ENCODE measurements around the gene PKHD1. TPM values are rescaled to one million over a fixed set of nuclear protein-coding genes. Genes with fewer than 3 reads are reported as not detected.

PKHD1 gene
- total RNA-seq, 1 experiment from 2014 or later, result 0.43 TPM

- H3K36me3 ChIP-seq (ENCODE audit: insufficient read depth, low read length, poor library complexity, severe bottlenecking), result no peaks in the 10 kb centered on the region
- no TSS peak for BruUV-seq (replicated peaks)
- CTCF ChIA-PET, result no interaction called here
- H3K27ac ChIP-seq (ENCODE audit: low read depth, low read length, poor library complexity, severe bottlenecking), result no peak overlapping the region
- H3K4me3 ChIP-seq (ENCODE audit: low read depth, low read length, poor library complexity, severe bottlenecking), result no peak overlapping the region
- no peaks in the 10 kb centered on the region for H3K4me1 ChIP-seq (ENCODE audit: insufficient read depth, low read length, poor library complexity, severe bottlenecking)
- TF ChIP-seq, protein P1, sequence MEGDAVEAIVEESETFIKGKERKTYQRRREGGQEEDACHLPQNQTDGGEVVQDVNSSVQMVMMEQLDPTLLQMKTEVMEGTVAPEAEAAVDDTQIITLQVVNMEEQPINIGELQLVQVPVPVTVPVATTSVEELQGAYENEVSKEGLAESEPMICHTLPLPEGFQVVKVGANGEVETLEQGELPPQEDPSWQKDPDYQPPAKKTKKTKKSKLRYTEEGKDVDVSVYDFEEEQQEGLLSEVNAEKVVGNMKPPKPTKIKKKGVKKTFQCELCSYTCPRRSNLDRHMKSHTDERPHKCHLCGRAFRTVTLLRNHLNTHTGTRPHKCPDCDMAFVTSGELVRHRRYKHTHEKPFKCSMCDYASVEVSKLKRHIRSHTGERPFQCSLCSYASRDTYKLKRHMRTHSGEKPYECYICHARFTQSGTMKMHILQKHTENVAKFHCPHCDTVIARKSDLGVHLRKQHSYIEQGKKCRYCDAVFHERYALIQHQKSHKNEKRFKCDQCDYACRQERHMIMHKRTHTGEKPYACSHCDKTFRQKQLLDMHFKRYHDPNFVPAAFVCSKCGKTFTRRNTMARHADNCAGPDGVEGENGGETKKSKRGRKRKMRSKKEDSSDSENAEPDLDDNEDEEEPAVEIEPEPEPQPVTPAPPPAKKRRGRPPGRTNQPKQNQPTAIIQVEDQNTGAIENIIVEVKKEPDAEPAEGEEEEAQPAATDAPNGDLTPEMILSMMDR (conservative IDR thresholded peaks at IDR 0.05; ENCODE audit: low read depth, low read length), result no peak
- TF ChIP-seq EZH2 (IDR thresholded peaks at IDR 0.05; ENCODE audit: borderline replicate concordance, low read depth, low read length, poor library complexity, severe bottlenecking), result no peak
- H3K9me3 ChIP-seq (ENCODE audit: low read depth, low read length, poor library complexity, severe bottlenecking), result no peaks in the 10 kb centered on the region
- intact Hi-C loops (cut with micrococcal nuclease; ENCODE audit: unreplicated experiment), result loop anchor here (5.0 kb wide), 1 partner anchor 50 kb away; no protein-coding TSS in a partner anchor
- no peak for DNase-seq (ENCODE audit: low spot score)
- POLR2A ChIA-PET (ENCODE audit: low non-redundant PET), result no interaction called here
- no peaks in the 10 kb centered on the region for H3K27me3 ChIP-seq (replicated peaks; ENCODE audit: insufficient read depth, low read depth, low read length, poor library complexity)
These were observed 70.3 kb downstream of the PKHD1 start for GRCh38 chr6:52016915-52017748.

- H3K4me1 ChIP-seq (ENCODE audit: insufficient read depth, low read length, poor library complexity, severe bottlenecking), result no peaks in the 10 kb centered on the region
- no peak overlapping the region for H3K27ac ChIP-seq (ENCODE audit: low read depth, low read length, poor library complexity, severe bottlenecking)
- POLR2A ChIA-PET (ENCODE audit: low non-redundant PET), result no interaction called here
These were observed 71.5 kb downstream of the PKHD1 start for GRCh38 chr6:52015953-52016352.

GRCh38 chr6:52014391-52014790 is 73.0 kb downstream of the PKHD1 start:
- intact Hi-C loops (cut with micrococcal nuclease; ENCODE audit: unreplicated experiment), result no loop called here
- Histone ChIP-seq H3K4me1 (ENCODE audit: insufficient read depth, low read length, poor library complexity, severe bottlenecking) (peaks cover 4% of the 10 kb centered on the region), H3K9me3 (ENCODE audit: low read depth, low read length, poor library complexity, severe bottlenecking) (no peaks in the 10 kb centered on the region), H3K27ac (ENCODE audit: low read depth, low read length, poor library complexity, severe bottlenecking) (no peak overlapping the region), H3K36me3 (ENCODE audit: insufficient read depth, low read length, poor library complexity, severe bottlenecking) (no peaks in the 10 kb centered on the region), H3K27me3 (replicated peaks; ENCODE audit: insufficient read depth, low read depth, low read length, poor library complexity) (no peaks in the 10 kb centered on the region), H3K4me3 (ENCODE audit: low read depth, low read length, poor library complexity, severe bottlenecking) (no peak overlapping the region)
- no TSS peak for BruUV-seq (replicated peaks)
- CTCF ChIA-PET, result no interaction called here
- no peak for DNase-seq (ENCODE audit: low spot score)
- POLR2A ChIA-PET (ENCODE audit: low non-redundant PET), result no interaction called here
- no peak for TF ChIP-seq EZH2 (IDR thresholded peaks at IDR 0.05; ENCODE audit: borderline replicate concordance, low read depth, low read length, poor library complexity, severe bottlenecking)
- TF ChIP-seq, protein P1 (conservative IDR thresholded peaks at IDR 0.05; ENCODE audit: low read depth, low read length), result no peak

More at GRCh38 chr6:52015953-52016352, 71.5 kb downstream of the PKHD1 start:
- no peak for TF ChIP-seq EZH2 (IDR thresholded peaks at IDR 0.05; ENCODE audit: borderline replicate concordance, low read depth, low read length, poor library complexity, severe bottlenecking)
- TF ChIP-seq, protein P1 (conservative IDR thresholded peaks at IDR 0.05; ENCODE audit: low read depth, low read length), result no peak
- no peak for DNase-seq (ENCODE audit: low spot score)
- BruUV-seq (replicated peaks), result no TSS peak
- CTCF ChIA-PET, result no interaction called here
- H3K9me3 ChIP-seq (ENCODE audit: low read depth, low read length, poor library complexity, severe bottlenecking), result no peaks in the 10 kb centered on the region
- no peaks in the 10 kb centered on the region for H3K36me3 ChIP-seq (ENCODE audit: insufficient read depth, low read length, poor library complexity, severe bottlenecking)
- intact Hi-C loops (cut with micrococcal nuclease; ENCODE audit: unreplicated experiment), result loop anchor here (5.0 kb wide), 1 partner anchor 49 kb away; no protein-coding TSS in a partner anchor
- no peak overlapping the region for H3K4me3 ChIP-seq (ENCODE audit: low read depth, low read length, poor library complexity, severe bottlenecking)
- no peaks in the 10 kb centered on the region for H3K27me3 ChIP-seq (replicated peaks; ENCODE audit: insufficient read depth, low read depth, low read length, poor library complexity)
